ENCODE results near the gene CXorf65.

CXorf65 gene

GRCh38 chrX:71106427-71106826 is at the start of gene CXorf65:
Gene CXorf65, minus strand, starts transcription at chrX:71106740. Its CDS starts 184 bp downstream, at chrX:71106556.
- H3K4me3 ChIP-seq: no peak within 1 kb of the TSS
- DNase-seq (ENCODE audit: low spot score): no peak
- no peak for TF ChIP-seq CTCF (IDR thresholded peaks at IDR 0.05)
- H3K27ac ChIP-seq: no peak within 1 kb of the TSS

DNA sequence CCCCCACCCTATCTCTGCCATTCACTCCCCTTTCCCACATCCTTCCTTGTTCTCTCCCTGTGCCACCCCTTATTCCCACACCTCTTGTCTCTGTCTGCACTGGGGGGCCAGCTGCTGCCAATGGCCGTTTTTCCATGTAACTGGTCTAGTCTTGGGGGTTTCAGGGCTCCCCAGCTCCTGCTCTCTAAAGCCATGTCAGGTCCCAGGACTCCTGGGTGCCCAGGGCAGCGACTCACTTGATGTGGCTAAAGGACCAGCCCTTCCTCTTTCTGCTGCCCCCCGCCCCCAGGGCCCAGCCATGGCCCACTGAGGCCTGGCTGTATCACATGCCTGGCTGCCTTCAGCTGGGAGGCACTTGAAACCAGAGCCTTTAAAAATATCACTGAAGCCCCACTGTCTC is 48.1 kb upstream of the CXorf65 start:
- DNase-seq (ENCODE audit: low spot score): no peak
- no peak for TF ChIP-seq CTCF (IDR thresholded peaks at IDR 0.05)
- Histone ChIP-seq H3K27ac (no peak overlapping the region), H3K4me3 (no peak overlapping the region)

DNA sequence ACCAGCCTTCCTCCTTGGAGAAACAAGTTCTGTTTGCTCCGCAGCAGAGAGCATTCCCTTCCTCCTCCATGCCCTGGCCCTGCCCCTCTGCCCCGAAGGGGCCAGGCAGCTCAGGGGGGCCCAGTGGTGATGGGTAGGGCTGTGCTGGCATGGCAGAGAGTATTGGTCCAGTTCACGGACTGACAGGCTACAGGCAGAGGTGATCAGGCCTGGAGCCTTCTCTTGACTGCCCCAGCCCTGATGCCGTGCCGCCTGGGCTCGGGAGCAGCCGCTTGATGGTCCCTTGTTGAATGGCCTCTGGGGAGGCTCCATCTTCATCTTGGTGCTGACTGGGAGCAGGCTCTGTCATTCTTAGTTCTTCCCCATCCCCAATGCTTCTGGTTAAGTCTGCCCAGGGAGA is 47.7 kb upstream of the CXorf65 start:
- no peak for DNase-seq (ENCODE audit: low spot score)
- Histone ChIP-seq H3K27ac (no peak overlapping the region), H3K4me3 (no peak overlapping the region)
- TF ChIP-seq CTCF (IDR thresholded peaks at IDR 0.05): no peak

DNA sequence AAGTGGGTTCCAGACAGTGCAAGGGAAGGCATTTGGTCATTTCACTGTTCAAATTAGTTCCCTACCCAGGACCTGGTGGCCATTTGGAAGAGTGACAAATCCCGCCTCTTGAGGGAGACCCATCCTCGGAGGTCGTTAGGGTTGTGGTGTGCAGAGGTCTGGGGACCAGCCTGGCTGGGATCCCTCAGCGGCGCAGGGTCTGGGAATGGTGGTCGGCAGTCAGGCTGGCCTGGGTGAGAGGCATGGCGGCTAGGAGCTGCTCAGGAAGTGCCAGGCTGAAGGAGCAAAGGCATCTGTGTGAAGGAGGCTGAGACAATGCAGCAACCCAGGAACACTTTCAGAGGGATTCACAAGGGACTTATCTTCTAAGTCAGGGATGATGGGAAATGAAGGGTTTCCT is 44.8 kb upstream of the CXorf65 start:
- Histone ChIP-seq H3K27ac (no peak overlapping the region), H3K4me3 (no peak overlapping the region)
- TF ChIP-seq CTCF (IDR thresholded peaks at IDR 0.05): no peak
- no peak for DNase-seq (ENCODE audit: low spot score)

- H3K4me3 ChIP-seq: no peak overlapping the region
- TF ChIP-seq CTCF (IDR thresholded peaks at IDR 0.05): no peak
- H3K27ac ChIP-seq: no peak overlapping the region
- DNase-seq (ENCODE audit: low spot score): no peak
Observed at GRCh38 chrX:71148278-71148663, 41.7 kb upstream of the CXorf65 start.

DNA sequence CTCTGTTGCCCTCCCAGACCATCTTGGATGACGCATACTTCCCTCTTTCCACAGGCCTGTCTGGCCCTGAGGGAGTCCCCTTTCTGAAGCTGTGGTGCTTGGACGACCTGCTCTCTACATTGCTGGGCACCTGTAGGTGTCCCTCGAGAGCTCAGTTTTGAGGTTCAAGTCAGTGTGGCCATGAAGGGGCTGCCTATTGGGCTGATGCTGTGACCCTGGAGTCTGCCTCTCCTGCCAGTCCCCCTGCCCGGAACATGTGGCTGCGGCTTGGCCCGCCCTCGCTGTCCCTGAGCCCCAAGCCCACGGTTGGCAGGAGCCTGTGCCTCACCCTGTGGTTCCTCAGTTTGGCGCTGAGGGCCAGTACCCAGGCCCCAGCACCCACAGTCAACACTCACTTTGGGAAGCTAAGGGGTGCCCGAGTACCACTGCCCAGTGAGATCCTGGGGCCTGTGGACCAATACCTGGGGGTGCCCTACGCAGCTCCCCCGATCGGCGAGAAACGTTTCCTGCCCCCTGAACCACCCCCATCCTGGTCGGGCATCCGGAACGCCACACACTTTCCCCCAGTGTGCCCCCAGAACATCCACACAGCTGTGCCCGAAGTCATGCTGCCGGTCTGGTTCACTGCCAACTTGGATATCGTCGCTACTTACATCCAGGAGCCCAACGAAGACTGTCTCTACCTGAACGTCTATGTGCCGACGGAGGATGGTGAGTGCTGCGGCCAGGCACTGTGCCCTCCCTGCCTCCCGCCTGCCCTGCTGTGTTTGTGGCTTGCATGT is 41.1 kb upstream of the CXorf65 start:
- no peak for TF ChIP-seq CTCF (IDR thresholded peaks at IDR 0.05)
- H3K27ac ChIP-seq: no peak overlapping the region
- no peak overlapping the region for H3K4me3 ChIP-seq
- DNase-seq (ENCODE audit: low spot score): no peak

GRCh38 chrX:71144651-71145050 is 38.1 kb upstream of the CXorf65 start, which contains the start of gene NLGN3:
Gene NLGN3, plus strand, starts transcription at chrX:71144841. Its CDS starts 2,909 bp downstream, at chrX:71147750.
- Histone ChIP-seq H3K27ac (peak within 1 kb of the TSS; percentile 5 to 57), H3K4me3 (peak within 1 kb of the TSS; percentile 65)

More at GRCh38 chrX:71144651-71145050, 38.1 kb upstream of the CXorf65 start, which contains the start of gene NLGN3:
- no peak for TF ChIP-seq CTCF (IDR thresholded peaks at IDR 0.05)
- DNase-seq (ENCODE audit: low spot score): no peak
